Glutamatergic neuron (in vitro differentiated cells): ENCODE measurements around the gene XIRP1. TPM values are rescaled to one million over a fixed set of nuclear protein-coding genes. Genes with fewer than 3 reads are reported as not detected.

Source experiments
- DNase-seq: peaks from one replicate; pipeline ENCODE4 v3.0.0; 2022
- H3K27ac Mint-ChIP-seq: one replicate; pipeline ENCODE4 v1.8.0; 2020; ENCODE audit warnings: mild to moderate bottlenecking, mixed read lengths, inconsistent platforms; ENCODE audit not compliant: unreplicated experiment
- H3K27me3 Mint-ChIP-seq: one replicate; pipeline ENCODE4 v1.8.0; 2020; ENCODE audit warnings: mild to moderate bottlenecking, moderate library complexity, mixed read lengths, inconsistent platforms; ENCODE audit not compliant: unreplicated experiment
- H3K36me3 Mint-ChIP-seq: one replicate; pipeline ENCODE4 v1.8.0; 2020; ENCODE audit warnings: mild to moderate bottlenecking, mixed read lengths, inconsistent platforms; ENCODE audit not compliant: unreplicated experiment
- H3K4me1 Mint-ChIP-seq: one replicate; pipeline ENCODE4 v1.8.0; 2020; ENCODE audit warnings: mild to moderate bottlenecking, low read depth, mixed read lengths, inconsistent platforms; ENCODE audit not compliant: unreplicated experiment
- H3K4me3 Mint-ChIP-seq: one replicate; pipeline ENCODE4 v1.8.0; 2020; ENCODE audit warnings: mild to moderate bottlenecking, mixed read lengths, inconsistent platforms; ENCODE audit not compliant: unreplicated experiment
- H3K9me3 Mint-ChIP-seq: one replicate; pipeline ENCODE4 v1.8.0; 2020; ENCODE audit warnings: mild to moderate bottlenecking, moderate library complexity, mixed read lengths, inconsistent platforms; ENCODE audit not compliant: unreplicated experiment
- long read RNA-seq: library from polyadenylated mRNA; unstranded; transcript quantifications from one replicate; pipeline ENCODE4 v2.0.0, GENCODE V29; 2020; ENCODE audit not compliant: unreplicated experiment
- total RNA-seq: library from RNA; stranded (reverse); fragmentation: NEBNext Ultra II Directional; extraction: Animal tissue kit (Norgen Biotek cat#: 25700); gene quantifications from one replicate; pipeline ENCODE4 v1.2.1, GENCODE V29; 2021; ENCODE audit not compliant: unreplicated experiment
- TF ChIP-seq, protein P1 (sequence below): fragments of 200-600 bp; sonication (generic); IDR thresholded peaks from one replicate; pipeline ENCODE4 v1.5.0; 2021; ENCODE audit not compliant: partially characterized antibody, unreplicated experiment

XIRP1 gene, protein sequence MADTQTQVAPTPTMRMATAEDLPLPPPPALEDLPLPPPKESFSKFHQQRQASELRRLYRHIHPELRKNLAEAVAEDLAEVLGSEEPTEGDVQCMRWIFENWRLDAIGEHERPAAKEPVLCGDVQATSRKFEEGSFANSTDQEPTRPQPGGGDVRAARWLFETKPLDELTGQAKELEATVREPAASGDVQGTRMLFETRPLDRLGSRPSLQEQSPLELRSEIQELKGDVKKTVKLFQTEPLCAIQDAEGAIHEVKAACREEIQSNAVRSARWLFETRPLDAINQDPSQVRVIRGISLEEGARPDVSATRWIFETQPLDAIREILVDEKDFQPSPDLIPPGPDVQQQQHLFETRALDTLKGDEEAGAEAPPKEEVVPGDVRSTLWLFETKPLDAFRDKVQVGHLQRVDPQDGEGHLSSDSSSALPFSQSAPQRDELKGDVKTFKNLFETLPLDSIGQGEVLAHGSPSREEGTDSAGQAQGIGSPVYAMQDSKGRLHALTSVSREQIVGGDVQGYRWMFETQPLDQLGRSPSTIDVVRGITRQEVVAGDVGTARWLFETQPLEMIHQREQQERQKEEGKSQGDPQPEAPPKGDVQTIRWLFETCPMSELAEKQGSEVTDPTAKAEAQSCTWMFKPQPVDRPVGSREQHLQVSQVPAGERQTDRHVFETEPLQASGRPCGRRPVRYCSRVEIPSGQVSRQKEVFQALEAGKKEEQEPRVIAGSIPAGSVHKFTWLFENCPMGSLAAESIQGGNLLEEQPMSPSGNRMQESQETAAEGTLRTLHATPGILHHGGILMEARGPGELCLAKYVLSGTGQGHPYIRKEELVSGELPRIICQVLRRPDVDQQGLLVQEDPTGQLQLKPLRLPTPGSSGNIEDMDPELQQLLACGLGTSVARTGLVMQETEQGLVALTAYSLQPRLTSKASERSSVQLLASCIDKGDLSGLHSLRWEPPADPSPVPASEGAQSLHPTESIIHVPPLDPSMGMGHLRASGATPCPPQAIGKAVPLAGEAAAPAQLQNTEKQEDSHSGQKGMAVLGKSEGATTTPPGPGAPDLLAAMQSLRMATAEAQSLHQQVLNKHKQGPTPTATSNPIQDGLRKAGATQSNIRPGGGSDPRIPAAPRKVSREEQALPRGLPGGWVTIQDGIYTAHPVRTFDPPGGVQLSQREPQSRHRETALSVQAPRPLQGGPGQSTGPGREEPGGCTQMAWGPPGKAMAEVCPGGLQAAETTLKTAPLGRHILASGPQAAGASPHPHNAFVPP (N-terminal part only)
- 0.34 TPM for total RNA-seq
- long read RNA-seq: 0 reads

DNA sequence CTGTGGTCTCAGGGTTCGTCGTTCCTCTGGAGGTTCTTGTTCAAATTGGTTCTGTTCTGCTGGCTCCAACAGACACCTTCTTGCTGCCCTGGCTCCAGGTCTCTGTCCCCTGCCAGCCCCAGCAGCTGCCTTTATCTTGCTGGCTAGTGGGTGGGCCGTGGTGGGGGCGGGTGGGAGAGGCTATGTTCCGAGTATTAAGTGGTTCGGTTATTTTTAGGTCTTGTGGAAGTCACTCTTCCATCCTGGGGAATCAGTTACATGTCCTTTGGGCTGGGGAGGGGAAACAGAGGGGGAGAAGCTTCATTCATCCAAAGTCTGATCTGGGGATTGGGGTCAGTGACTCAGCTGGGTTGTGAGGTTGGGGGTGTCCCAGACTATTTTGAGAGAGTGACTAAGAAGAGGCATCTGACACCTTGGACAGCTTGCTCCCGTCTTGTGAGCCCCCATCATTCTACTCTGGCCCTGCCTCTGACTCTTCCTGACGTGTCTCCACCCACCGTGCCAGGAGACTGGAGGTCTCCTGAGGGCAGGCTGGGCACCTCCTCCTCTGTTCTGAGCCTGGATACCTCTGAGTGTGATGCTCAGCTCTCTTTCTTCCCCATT lies at the start of gene XIRP1:
TSS of gene XIRP1 (minus strand) at position 106 of the 603 bp plus-strand sequence. CDS start 3,150 bp downstream, outside the sequence.
- Mint-ChIP-seq H3K27me3 (peaks cover 3% of the 10 kb centered on the region), H3K4me3 (no peak within 1 kb of the TSS), H3K36me3 (no peaks in the 10 kb centered on the region), H3K27ac (no peak within 1 kb of the TSS), H3K9me3 (peaks cover 11% of the 10 kb centered on the region), H3K4me1 (peaks cover 6% of the 10 kb centered on the region)
- TF ChIP-seq, protein P1, sequence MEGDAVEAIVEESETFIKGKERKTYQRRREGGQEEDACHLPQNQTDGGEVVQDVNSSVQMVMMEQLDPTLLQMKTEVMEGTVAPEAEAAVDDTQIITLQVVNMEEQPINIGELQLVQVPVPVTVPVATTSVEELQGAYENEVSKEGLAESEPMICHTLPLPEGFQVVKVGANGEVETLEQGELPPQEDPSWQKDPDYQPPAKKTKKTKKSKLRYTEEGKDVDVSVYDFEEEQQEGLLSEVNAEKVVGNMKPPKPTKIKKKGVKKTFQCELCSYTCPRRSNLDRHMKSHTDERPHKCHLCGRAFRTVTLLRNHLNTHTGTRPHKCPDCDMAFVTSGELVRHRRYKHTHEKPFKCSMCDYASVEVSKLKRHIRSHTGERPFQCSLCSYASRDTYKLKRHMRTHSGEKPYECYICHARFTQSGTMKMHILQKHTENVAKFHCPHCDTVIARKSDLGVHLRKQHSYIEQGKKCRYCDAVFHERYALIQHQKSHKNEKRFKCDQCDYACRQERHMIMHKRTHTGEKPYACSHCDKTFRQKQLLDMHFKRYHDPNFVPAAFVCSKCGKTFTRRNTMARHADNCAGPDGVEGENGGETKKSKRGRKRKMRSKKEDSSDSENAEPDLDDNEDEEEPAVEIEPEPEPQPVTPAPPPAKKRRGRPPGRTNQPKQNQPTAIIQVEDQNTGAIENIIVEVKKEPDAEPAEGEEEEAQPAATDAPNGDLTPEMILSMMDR: no peak
- DNase-seq: no peak

DNA sequence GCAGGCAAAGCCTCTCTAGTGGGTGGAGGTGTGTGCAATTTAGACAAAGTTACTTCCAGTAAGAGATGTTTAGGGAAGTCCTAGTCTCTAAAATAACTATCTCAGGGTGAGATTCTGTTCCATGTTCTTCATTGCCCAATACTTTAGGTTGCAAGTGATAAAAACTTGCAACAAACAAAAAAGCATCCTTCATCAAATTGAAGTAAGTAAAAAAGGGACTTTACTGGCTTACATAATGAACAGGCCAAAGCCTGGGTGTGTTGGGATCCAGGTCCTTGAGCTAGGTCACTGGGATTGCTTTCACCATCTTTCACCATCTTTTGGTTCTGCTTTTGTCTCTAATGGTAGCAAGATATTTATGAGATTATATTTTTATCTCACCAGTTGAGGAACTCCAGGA lies 49.2 kb upstream of the XIRP1 start:
- TF ChIP-seq, protein P1: no peak
- Mint-ChIP-seq H3K4me1 (no peaks in the 10 kb centered on the region), H3K9me3 (no peaks in the 10 kb centered on the region), H3K27me3 (peaks cover 2% of the 10 kb centered on the region), H3K27ac (no peak overlapping the region), H3K36me3 (no peaks in the 10 kb centered on the region), H3K4me3 (no peak overlapping the region)
- no peak for DNase-seq

DNA sequence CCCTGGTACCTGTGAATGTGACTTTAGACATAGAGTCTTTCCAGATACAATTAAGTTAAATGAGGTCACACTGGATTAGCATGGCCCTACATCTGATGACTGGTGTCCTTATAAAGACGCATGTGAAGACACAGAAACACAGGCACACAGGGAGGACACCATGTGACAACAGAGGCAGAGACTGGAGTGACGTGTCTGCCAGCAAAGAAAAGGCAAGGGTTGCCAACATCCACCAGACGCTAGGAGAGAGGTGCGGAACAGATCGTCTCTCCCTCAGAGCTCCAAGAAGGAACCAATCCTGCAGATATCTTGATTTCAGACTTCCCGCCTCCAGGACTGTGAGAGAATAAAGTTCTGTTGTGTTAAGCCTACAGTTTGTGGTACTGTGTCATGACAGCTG lies 44.6 kb upstream of the XIRP1 start:
- Mint-ChIP-seq H3K4me3 (no peak overlapping the region), H3K9me3 (no peaks in the 10 kb centered on the region), H3K36me3 (no peaks in the 10 kb centered on the region), H3K4me1 (no peaks in the 10 kb centered on the region), H3K27me3 (peaks cover 3% of the 10 kb centered on the region), H3K27ac (no peak overlapping the region)
- TF ChIP-seq, protein P1: no peak
- DNase-seq: no peak

DNA sequence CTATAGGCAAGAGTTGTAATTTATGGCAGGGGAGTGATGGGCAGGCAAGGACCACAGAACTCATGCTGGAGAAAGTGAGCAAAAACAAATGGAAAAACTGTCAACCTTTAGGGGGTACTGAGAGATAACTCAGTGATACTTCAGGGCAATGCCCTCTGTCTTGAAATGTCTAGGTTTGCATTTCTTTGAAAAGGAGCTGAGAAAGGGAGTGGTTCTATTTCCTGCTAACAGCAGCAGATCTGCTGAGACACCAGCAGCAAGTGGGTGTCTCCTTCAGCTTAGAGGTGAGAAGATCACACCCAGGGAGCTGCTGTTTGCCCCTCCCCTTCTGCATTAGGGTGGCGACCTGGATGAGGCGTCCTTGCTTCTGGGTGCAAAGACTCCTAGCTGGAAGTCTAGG lies 42.3 kb upstream of the XIRP1 start:
- Mint-ChIP-seq H3K27ac (no peak overlapping the region), H3K9me3 (no peaks in the 10 kb centered on the region), H3K36me3 (no peaks in the 10 kb centered on the region), H3K4me3 (no peak overlapping the region), H3K27me3 (peaks cover 3% of the 10 kb centered on the region), H3K4me1 (no peaks in the 10 kb centered on the region)
- DNase-seq: no peak
- TF ChIP-seq, protein P1: no peak
